IMR-90 (cell line): ENCODE measurements around the gene CFAP206. TPM values are rescaled to one million over a fixed set of nuclear protein-coding genes. Genes with fewer than 3 reads are reported as not detected.

ENCODE experiments used
- ATAC-seq: fragments of 200-7000 bp; cut with Tn5 transposase; 2 replicates; pipeline ENCODE4 v1.9.1; 2020; ENCODE audit warnings: low read depth, mild to moderate bottlenecking, moderate library complexity
- BruUV-seq: library from RNA; stranded (reverse); fragments of 400-500 nt; replicated peaks from 2 replicates; lab custom pipeline; 2021; lab: Mats Ljungman, UMichigan
- CTCF ChIA-PET: fragments of 300-600 bp; formaldehyde crosslinking; extraction: SDS; loops from one replicate; lab custom pipeline; 2021; ENCODE audit warnings: antibody characterized with exemption; lab: Yijun Ruan, JAX
- POLR2A ChIA-PET: fragments of 300-600 bp; sonication (Branson Sonifier 250); formaldehyde crosslinking; loops from one replicate; lab custom pipeline; 2022; ENCODE audit warnings: antibody characterized with exemption; ENCODE audit not compliant: unreplicated experiment; lab: Charles Lee
- DNase-seq: peaks from one replicate; pipeline ENCODE4 v3.0.0; 2013
- H2AFZ ChIP-seq: replicated peaks from 2 replicates; pipeline ENCODE3; 2013; ENCODE audit warnings: low read length, mild to moderate bottlenecking; ENCODE audit not compliant: poor library complexity
- H2AK5ac ChIP-seq: 2 replicates; pipeline ENCODE4 v1.6.1; 2013; ENCODE audit warnings: low read depth, low read length, inconsistent platforms
- H2AK9ac ChIP-seq: replicated peaks from 2 replicates; pipeline ENCODE3; 2013; ENCODE audit warnings: mild to moderate bottlenecking, low read depth, low read length, moderate library complexity; ENCODE audit not compliant: poor library complexity
- H2BK120ac ChIP-seq: 2 replicates; pipeline ENCODE4 v1.6.1; 2013; ENCODE audit warnings: low read depth, low read length, inconsistent platforms
- H2BK15ac ChIP-seq: 3 replicates; pipeline ENCODE4 v1.6.1; 2013; ENCODE audit warnings: low read depth, low read length, inconsistent platforms
- H2BK20ac ChIP-seq: 2 replicates; pipeline ENCODE4 v1.6.1; 2013; ENCODE audit warnings: low read depth, mild to moderate bottlenecking, inconsistent platforms, low read length, moderate library complexity
- H2BK5ac ChIP-seq: 2 replicates; pipeline ENCODE4 v1.6.1; 2013; ENCODE audit warnings: mild to moderate bottlenecking, low read depth, low read length, inconsistent platforms; ENCODE audit not compliant: poor library complexity, severe bottlenecking
- H3K14ac ChIP-seq: replicated peaks from 2 replicates; pipeline ENCODE4 v1.6.1; 2013; ENCODE audit warnings: low read depth, low read length, inconsistent platforms
- H3K18ac ChIP-seq: 2 replicates; pipeline ENCODE4 v1.6.1; 2013; ENCODE audit warnings: low read depth, low read length, control low read depth
- H3K23ac ChIP-seq: 2 replicates; pipeline ENCODE4 v1.6.1; 2013; ENCODE audit warnings: low read depth, low read length, inconsistent platforms
- H3K27ac ChIP-seq: 2 replicates; pipeline ENCODE4 v1.5.1; 2013; ENCODE audit warnings: mild to moderate bottlenecking, control low read depth, low read length; ENCODE audit not compliant: insufficient read depth
- H3K27me3 ChIP-seq: 2 replicates; pipeline ENCODE4 v1.6.1; 2013; ENCODE audit warnings: low read length; ENCODE audit not compliant: control insufficient read depth, insufficient read depth
- H3K36me3 ChIP-seq: 2 replicates; pipeline ENCODE4 v1.6.1; 2013; ENCODE audit warnings: low read length, mixed read lengths; ENCODE audit not compliant: control insufficient read depth, insufficient read depth
- H3K4ac ChIP-seq: 2 replicates; pipeline ENCODE4 v1.6.1; 2013; ENCODE audit warnings: low read depth, low read length, inconsistent platforms
- H3K4me1 ChIP-seq: 2 replicates; pipeline ENCODE4 v1.6.1; 2013; ENCODE audit warnings: low read length, mixed read lengths; ENCODE audit not compliant: control insufficient read depth, insufficient read depth
- H3K4me2 ChIP-seq: 2 replicates; pipeline ENCODE4 v1.6.1; 2013; ENCODE audit warnings: low read depth, mild to moderate bottlenecking, control low read depth, low read length, moderate library complexity
- H3K4me3 ChIP-seq: 2 replicates; pipeline ENCODE4 v1.5.1; 2013; ENCODE audit warnings: low read depth, mild to moderate bottlenecking, control low read depth, low read length, moderate library complexity; ENCODE audit not compliant: insufficient read depth
- H3K56ac ChIP-seq: 2 replicates; pipeline ENCODE4 v1.6.1; 2013; ENCODE audit warnings: low read length, inconsistent platforms; ENCODE audit not compliant: insufficient read depth; ENCODE audit errors: extremely low read depth
- H3K79me1 ChIP-seq, 2 experiments: 2 replicates each; pipeline ENCODE4 v1.6.1; 2013; ENCODE audit warnings: low read length in 2 of 2, inconsistent platforms in 1 of 2, low read depth in 1 of 2
- H3K9ac ChIP-seq: 2 replicates; pipeline ENCODE4 v1.6.1; 2013; ENCODE audit warnings: low read depth, low read length, control low read depth
- H3K9me1 ChIP-seq: 2 replicates; pipeline ENCODE4 v1.6.1; 2013; ENCODE audit warnings: low read length, inconsistent platforms; ENCODE audit not compliant: insufficient read depth
- H3K9me3 ChIP-seq: 2 replicates; pipeline ENCODE4 v1.6.1; 2013; ENCODE audit warnings: low read length; ENCODE audit not compliant: control insufficient read depth, insufficient read depth
- H4K20me1 ChIP-seq: 2 replicates; pipeline ENCODE4 v1.6.1; 2013; ENCODE audit warnings: low read length, inconsistent platforms; ENCODE audit not compliant: insufficient read depth
- H4K5ac ChIP-seq: 2 replicates; pipeline ENCODE4 v1.6.1; 2013; ENCODE audit warnings: mild to moderate bottlenecking, low read depth, low read length, control low read depth
- H4K8ac ChIP-seq, 2 experiments: 2 replicates each; pipeline ENCODE4 v1.6.1; 2013; ENCODE audit warnings: low read depth in 2 of 2, low read length in 2 of 2, control low read depth in 1 of 2, inconsistent platforms in 1 of 2
- H4K91ac ChIP-seq: 2 replicates; pipeline ENCODE4 v1.6.1; 2013; ENCODE audit warnings: low read depth, low read length, inconsistent platforms; ENCODE audit not compliant: insufficient read depth
- BHLHE40 ChIP-seq: fragments of 150-350 bp; IDR thresholded peaks from 2 replicates; pipeline ENCODE4 v1.6.1; 2016; ENCODE audit warnings: mild to moderate bottlenecking, low read depth, low read length
- CEBPB ChIP-seq: IDR thresholded peaks from 2 replicates; pipeline ENCODE4 v1.6.1; 2012; ENCODE audit warnings: low read depth, low read length, improper control_type of control experiment
- CHD1 ChIP-seq: IDR thresholded peaks from 2 replicates; pipeline ENCODE4 v1.6.1; 2012; ENCODE audit warnings: low read depth, low read length, improper control_type of control experiment
- CTCF ChIP-seq: conservative IDR thresholded peaks from 2 replicates; pipeline ENCODE4 v1.5.1; 2012; ENCODE audit warnings: mild to moderate bottlenecking, low read depth, low read length, improper control_type of control experiment
- ELK1 ChIP-seq: fragments of 150-350 bp; IDR thresholded peaks from 2 replicates; pipeline ENCODE4 v1.6.1; 2016; ENCODE audit warnings: low read depth, mild to moderate bottlenecking, low read length, moderate library complexity, borderline replicate concordance
- FOS ChIP-seq: fragments of 150-350 bp; IDR thresholded peaks from 2 replicates; pipeline ENCODE4 v1.6.1; 2016; ENCODE audit warnings: low read depth, low read length
- MAFK ChIP-seq: IDR thresholded peaks from 2 replicates; pipeline ENCODE4 v1.6.1; 2012; ENCODE audit warnings: low read depth, low read length, improper control_type of control experiment
- MAZ ChIP-seq: IDR thresholded peaks from 2 replicates; pipeline ENCODE4 v1.6.1; 2012; ENCODE audit warnings: low read depth, mild to moderate bottlenecking, low read length, improper control_type of control experiment, moderate library complexity, borderline replicate concordance
- NFE2L2 ChIP-seq: fragments of 150-350 bp; IDR thresholded peaks from 2 replicates; pipeline ENCODE4 v1.6.1; 2016; ENCODE audit warnings: low read depth, mild to moderate bottlenecking, low read length
- POLR2A ChIP-seq: IDR thresholded peaks from 2 replicates; pipeline ENCODE4 v1.6.1; 2012; ENCODE audit warnings: mild to moderate bottlenecking, low read depth, low read length
- RAD21 ChIP-seq: IDR thresholded peaks from 2 replicates; pipeline ENCODE4 v1.6.1; 2012; ENCODE audit warnings: low read length, improper control_type of control experiment
- RCOR1 ChIP-seq: IDR thresholded peaks from 2 replicates; pipeline ENCODE4 v1.6.1; 2012; ENCODE audit warnings: mild to moderate bottlenecking, low read length, improper control_type of control experiment; ENCODE audit not compliant: insufficient replicate concordance
- RFX5 ChIP-seq: IDR thresholded peaks from 2 replicates; pipeline ENCODE4 v1.8.0; 2012; ENCODE audit warnings: low read depth, mild to moderate bottlenecking, low read length, moderate library complexity
- SMC3 ChIP-seq: fragments of 150-350 bp; IDR thresholded peaks from 2 replicates; pipeline ENCODE4 v1.6.1; 2016; ENCODE audit warnings: low read depth, mild to moderate bottlenecking, antibody characterized with exemption, low read length, moderate library complexity
- USF2 ChIP-seq: fragments of 150-350 bp; IDR thresholded peaks from 2 replicates; pipeline ENCODE4 v1.6.1; 2017; ENCODE audit warnings: mild to moderate bottlenecking, antibody characterized with exemption, low read length, low read depth
- WGBS, 2 experiments: methylation state at CpG; one replicate each; pipeline versions ENCODE4 v1.1.5 to v1.1.7; 2013; ENCODE audit warnings: missing lambda C conversion rate in 2 of 2; ENCODE audit not compliant: insufficient read length in 1 of 2; ENCODE audit errors: extremely low coverage in 2 of 2; 5-methylcytosine and 5-hydroxymethylcytosine counted together
- dilution Hi-C: fragments of 300-500 bp; cut with HindIII; formaldehyde crosslinking; loops from one replicate; pipeline ENCODE4 v1.14.3; 2018; ENCODE audit warnings: low sequenced_read_pairs; ENCODE audit not compliant: unreplicated experiment
- in situ Hi-C: fragments of 300-500 bp; cut with MboI; formaldehyde crosslinking; loops from 3 replicates; pipeline ENCODE4 v1.14.3; 2019; ENCODE audit warnings: low sequenced_read_pairs, inconsistent platforms, mixed read lengths
- intact Hi-C: fragments of 100-400 bp; cut with micrococcal nuclease; formaldehyde crosslinking; loops from 2 replicates; pipeline ENCODE4 v1.10.0; 2022
- polyA plus RNA-seq, 3 experiments: library from polyadenylated mRNA; depleted of rRNA; stranded (reverse); fragments of >200 nt; gene quantifications; 2 replicates each; pipeline ENCODE4 v1.2.3, GENCODE V29; 2012; ENCODE audit warnings: low replicate concordance in 1 of 3
- total RNA-seq: library from RNA; depleted of rRNA; stranded (reverse); fragments of >200 nt; gene quantifications from 2 replicates; pipeline ENCODE4 v1.2.3, GENCODE V29; 2012

CFAP206 gene
- total and polyA plus RNA-seq, 2 of the 4 experiments (the other 2 are of a cell fraction) = under 0.01 to 0.09 TPM

- ATAC-seq = no peak
- no peak for TF ChIP-seq USF2
- no peak for TF ChIP-seq NFE2L2
- no peak for TF ChIP-seq MAZ
- no peak for TF ChIP-seq ELK1
- no peak for TF ChIP-seq SMC3
- no peak for TF ChIP-seq RCOR1
- TF ChIP-seq CTCF = no peak
- TF ChIP-seq FOS = no peak
- no peak for TF ChIP-seq CHD1
- TF ChIP-seq MAFK = no peak
- TF ChIP-seq RAD21 = no peak
- no peak for TF ChIP-seq CEBPB
- no peak for TF ChIP-seq POLR2A
- TF ChIP-seq RFX5 = no peak
- no peak for TF ChIP-seq BHLHE40
Observed at GRCh38 chr6:87366072-87366827, 41.5 kb upstream of the CFAP206 start.

More at GRCh38 chr6:87366072-87366827, 41.5 kb upstream of the CFAP206 start:
- Histone ChIP-seq H2AK9ac (no peak overlapping the region), H3K9ac (no peak overlapping the region), H3K4me2 (no peak overlapping the region), H3K9me1 (no peaks in the 10 kb centered on the region), H4K5ac (no peak overlapping the region), H4K8ac (no peak overlapping the region), H2BK5ac (no peak overlapping the region), H3K4me1 (no peaks in the 10 kb centered on the region), H3K23ac (no peak overlapping the region), H4K91ac (no peak overlapping the region), H2BK120ac (no peak overlapping the region), H2BK20ac (no peak overlapping the region), H3K36me3 (no peaks in the 10 kb centered on the region), H2AK5ac (no peak overlapping the region), H3K79me1 (no peaks in the 10 kb centered on the region), H3K18ac (no peak overlapping the region), H3K14ac (no peak overlapping the region), H3K56ac (no peak overlapping the region), H3K4ac (no peak overlapping the region), H3K4me3 (no peak overlapping the region), H2BK15ac (no peak overlapping the region), H3K27ac (no peak overlapping the region), H3K9me3 (peaks cover 2% of the 10 kb centered on the region; the same call in 1 of the 2 replicates), H2AFZ (no peak overlapping the region), H4K20me1 (no peaks in the 10 kb centered on the region), H3K27me3 (no peaks in the 10 kb centered on the region)
- peak; percentile 8 for DNase-seq
- dilution Hi-C loops (no loop called here), in situ Hi-C loops (no loop called here), intact Hi-C loops (no loop called here)
- CTCF ChIA-PET = no interaction called here
- BruUV-seq = no TSS peak
- 100% methylated on average over 1 of the region's 4 CpGs; no CpG with 5 or more reads in 1 of the 2 experiments for WGBS, 2 experiments
- POLR2A ChIA-PET = no interaction called here
